HFF-Myc (cell line): ENCODE results near the gene SUPT7L.

Experiments used
- DNase-seq: peaks from one replicate; pipeline ENCODE4 v3.0.0-alpha.2; 2011; ENCODE audit warnings: low read depth; ENCODE audit errors: extremely low read depth
- H3K4me3 ChIP-seq: replicated peaks from 2 replicates; pipeline ENCODE4 v1.5.1; 2011; ENCODE audit warnings: low read depth, mild to moderate bottlenecking, control low read depth, low read length
- TF ChIP-seq, protein P1 (sequence below): IDR thresholded peaks from 2 replicates; pipeline ENCODE4 v1.5.1; 2012; ENCODE audit warnings: mild to moderate bottlenecking, low read depth, low read length, control low read depth; ENCODE audit errors: missing control alignments

SUPT7L gene

DNA sequence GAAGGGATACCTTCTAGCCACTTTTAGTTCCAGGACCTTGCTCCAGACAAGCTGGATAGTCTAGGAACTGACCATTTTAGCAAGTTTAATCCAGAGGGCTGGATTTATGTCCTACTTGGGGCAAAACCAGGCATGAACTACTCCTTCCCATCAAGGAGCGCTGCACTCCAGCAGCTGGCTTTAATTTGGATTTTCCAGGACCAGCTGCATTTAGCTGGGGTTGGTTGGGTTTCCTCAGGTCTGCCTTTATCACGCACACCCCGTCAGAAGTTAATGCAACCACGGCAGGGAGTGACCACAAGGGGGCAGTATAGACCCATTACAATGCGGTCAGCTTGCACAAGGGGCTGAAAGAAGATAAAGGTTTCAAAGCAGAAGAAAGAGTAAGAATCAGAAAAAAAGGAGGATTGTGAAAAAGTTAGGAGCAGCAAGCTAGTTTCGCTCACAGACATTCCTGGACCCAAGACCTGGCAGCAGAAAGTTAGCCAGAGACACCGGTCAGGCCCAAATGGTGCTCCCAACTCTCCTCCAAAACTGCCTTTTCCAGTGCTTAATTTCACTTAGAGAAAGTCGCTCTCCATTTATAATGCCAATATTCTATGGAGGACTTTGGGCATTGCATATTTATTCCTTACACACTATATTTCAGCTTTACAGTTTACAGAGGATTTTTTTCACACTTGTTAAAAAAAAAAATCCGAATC, 40.4 kb upstream of the SUPT7L start:
- H3K4me3 ChIP-seq, result no peak overlapping the region
- TF ChIP-seq, protein P1, sequence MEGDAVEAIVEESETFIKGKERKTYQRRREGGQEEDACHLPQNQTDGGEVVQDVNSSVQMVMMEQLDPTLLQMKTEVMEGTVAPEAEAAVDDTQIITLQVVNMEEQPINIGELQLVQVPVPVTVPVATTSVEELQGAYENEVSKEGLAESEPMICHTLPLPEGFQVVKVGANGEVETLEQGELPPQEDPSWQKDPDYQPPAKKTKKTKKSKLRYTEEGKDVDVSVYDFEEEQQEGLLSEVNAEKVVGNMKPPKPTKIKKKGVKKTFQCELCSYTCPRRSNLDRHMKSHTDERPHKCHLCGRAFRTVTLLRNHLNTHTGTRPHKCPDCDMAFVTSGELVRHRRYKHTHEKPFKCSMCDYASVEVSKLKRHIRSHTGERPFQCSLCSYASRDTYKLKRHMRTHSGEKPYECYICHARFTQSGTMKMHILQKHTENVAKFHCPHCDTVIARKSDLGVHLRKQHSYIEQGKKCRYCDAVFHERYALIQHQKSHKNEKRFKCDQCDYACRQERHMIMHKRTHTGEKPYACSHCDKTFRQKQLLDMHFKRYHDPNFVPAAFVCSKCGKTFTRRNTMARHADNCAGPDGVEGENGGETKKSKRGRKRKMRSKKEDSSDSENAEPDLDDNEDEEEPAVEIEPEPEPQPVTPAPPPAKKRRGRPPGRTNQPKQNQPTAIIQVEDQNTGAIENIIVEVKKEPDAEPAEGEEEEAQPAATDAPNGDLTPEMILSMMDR, result peak; percentile 88
- peak; percentile 99 for DNase-seq

- TF ChIP-seq, protein P1, result no peak
- H3K4me3 ChIP-seq, result no peak overlapping the region
- no peak for DNase-seq
These were observed 38.9 kb upstream of the SUPT7L start for GRCh38 chr2:27702302-27702701.

GRCh38 chr2:27701676-27702075, 38.3 kb upstream of the SUPT7L start:
- H3K4me3 ChIP-seq, result no peak overlapping the region
- TF ChIP-seq, protein P1, result no peak
- DNase-seq, result no peak

GRCh38 chr2:27697660-27698059, 34.2 kb upstream of the SUPT7L start:
- no peak overlapping the region for H3K4me3 ChIP-seq
- TF ChIP-seq, protein P1, result no peak
- DNase-seq, result no peak

DNA sequence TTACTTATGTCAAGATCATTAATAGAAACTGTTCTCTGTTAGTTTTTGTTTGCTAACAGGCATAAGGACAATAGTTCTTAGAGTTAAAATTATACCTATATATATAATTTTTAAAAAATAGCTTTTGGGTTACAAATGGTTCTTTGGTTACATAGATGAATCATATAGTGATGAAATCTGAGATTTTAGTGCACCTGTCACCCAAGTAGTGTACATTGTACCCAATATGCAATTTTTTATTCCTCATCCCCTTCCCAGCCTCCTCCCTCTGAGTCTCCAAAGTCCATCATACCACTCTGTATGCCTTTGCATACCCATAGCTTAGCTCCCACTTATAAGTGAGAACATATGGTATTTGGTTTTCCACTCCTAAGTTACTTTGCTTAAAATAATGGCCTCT, 26.6 kb upstream of the SUPT7L start:
- TF ChIP-seq, protein P1, result no peak

DNA sequence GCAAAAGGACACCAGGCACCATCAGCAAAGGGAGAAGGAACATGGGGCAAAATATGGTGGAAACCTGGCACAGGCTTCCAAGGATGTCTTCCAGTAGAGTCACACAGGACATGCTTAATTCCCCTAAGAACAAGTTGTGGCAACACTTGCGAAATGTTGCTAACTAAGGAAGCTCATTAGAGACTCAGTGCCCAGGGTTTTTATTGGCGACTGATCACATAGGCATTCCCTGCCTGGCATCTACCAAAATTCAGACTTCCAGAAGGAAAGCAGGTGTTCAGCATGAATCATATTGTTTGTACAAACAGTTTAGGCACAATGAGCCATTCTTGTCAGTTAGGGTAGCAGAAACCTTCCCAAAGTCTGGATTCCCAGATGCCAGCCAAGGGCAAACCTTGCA, 26.0 kb upstream of the SUPT7L start:
- no peak overlapping the region for H3K4me3 ChIP-seq
- TF ChIP-seq, protein P1, result no peak
- DNase-seq, result no peak

More for the DNA sequence above, 26.6 kb upstream of the SUPT7L start:
- DNase-seq, result no peak
- H3K4me3 ChIP-seq, result no peak overlapping the region

GRCh38 chr2:27687232-27687631, 23.8 kb upstream of the SUPT7L start:
- no peak for DNase-seq
- TF ChIP-seq, protein P1, result no peak
- no peak overlapping the region for H3K4me3 ChIP-seq
